Chondrocyte (in vitro differentiated cells): ENCODE measurements around the gene RNF149. TPM values are rescaled to one million over a fixed set of nuclear protein-coding genes. Genes with fewer than 3 reads are reported as not detected.

Experiments used
- DNase-seq: peaks from one replicate; pipeline ENCODE4 v3.0.0; 2021; ENCODE audit warnings: mixed read lengths, low spot score
- H3K27ac Mint-ChIP-seq: one replicate; pipeline ENCODE4 v1.8.0; 2021; ENCODE audit warnings: mild to moderate bottlenecking, moderate library complexity, mixed read lengths; ENCODE audit not compliant: unreplicated experiment
- H3K27me3 Mint-ChIP-seq: 2 replicates; pipeline ENCODE4 v1.8.0; 2021; ENCODE audit warnings: low read depth, mixed read lengths
- H3K36me3 Mint-ChIP-seq: 2 replicates; pipeline ENCODE4 v1.8.0; 2021; ENCODE audit warnings: low read depth, mixed read lengths
- H3K4me1 Mint-ChIP-seq: 2 replicates; pipeline ENCODE4 v1.8.0; 2021; ENCODE audit warnings: low read depth, mild to moderate bottlenecking, mixed read lengths
- H3K4me3 Mint-ChIP-seq: one replicate; pipeline ENCODE4 v1.8.0; 2021; ENCODE audit warnings: mild to moderate bottlenecking, moderate library complexity, mixed read lengths; ENCODE audit not compliant: unreplicated experiment
- H3K9me3 Mint-ChIP-seq: 2 replicates; pipeline ENCODE4 v1.8.0; 2021; ENCODE audit warnings: low read depth, mixed read lengths
- total RNA-seq: library from RNA; stranded (reverse); gene quantifications from 3 replicates; pipeline ENCODE4 v1.2.1, GENCODE V29; 2021
- TF ChIP-seq, protein P1 (sequence below): fragments of 200-600 bp; sonication (generic); IDR thresholded peaks from 2 replicates; pipeline ENCODE4 v1.5.0; 2021; ENCODE audit warnings: antibody characterized with exemption, mild to moderate bottlenecking, moderate library complexity

Gene RNF149
- total RNA-seq, 1 donor from 2014 or later, result 26.2 TPM

DNA sequence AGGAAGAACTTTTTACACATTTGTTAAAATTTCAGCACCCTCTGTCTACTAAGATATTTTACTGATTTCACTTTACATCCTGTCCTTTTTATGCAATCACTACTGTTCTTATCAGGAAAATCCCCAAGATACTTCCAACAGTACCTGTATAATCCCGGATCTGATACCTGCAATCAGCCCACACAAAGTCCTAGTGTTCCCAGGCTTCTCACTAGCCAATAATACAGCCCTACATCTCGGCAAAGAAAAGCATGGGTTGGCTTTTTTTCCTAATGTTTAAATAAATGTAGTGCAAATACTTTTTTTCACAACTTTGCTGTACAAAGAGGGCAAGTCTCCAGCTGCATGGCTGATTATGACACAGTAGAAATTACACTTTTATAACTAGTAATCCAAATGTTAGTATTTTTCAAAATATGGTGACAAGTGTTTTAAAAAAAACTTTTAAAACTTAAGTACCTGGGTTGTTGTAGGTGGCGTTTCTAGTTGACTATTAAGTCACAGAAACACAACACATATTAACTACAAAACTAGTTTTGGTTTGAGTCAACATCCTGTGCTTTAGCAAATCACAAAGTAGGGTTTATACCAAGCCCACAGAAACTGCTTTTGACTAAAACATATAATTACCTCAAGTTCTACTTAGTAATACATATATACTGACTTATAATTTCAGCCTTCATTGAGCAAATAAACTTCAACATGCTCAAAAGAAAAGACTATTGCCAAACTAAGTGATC, 36.3 kb downstream of the RNF149 start:
- no peak overlapping the region for H3K4me3 Mint-ChIP-seq
- TF ChIP-seq, protein P1, sequence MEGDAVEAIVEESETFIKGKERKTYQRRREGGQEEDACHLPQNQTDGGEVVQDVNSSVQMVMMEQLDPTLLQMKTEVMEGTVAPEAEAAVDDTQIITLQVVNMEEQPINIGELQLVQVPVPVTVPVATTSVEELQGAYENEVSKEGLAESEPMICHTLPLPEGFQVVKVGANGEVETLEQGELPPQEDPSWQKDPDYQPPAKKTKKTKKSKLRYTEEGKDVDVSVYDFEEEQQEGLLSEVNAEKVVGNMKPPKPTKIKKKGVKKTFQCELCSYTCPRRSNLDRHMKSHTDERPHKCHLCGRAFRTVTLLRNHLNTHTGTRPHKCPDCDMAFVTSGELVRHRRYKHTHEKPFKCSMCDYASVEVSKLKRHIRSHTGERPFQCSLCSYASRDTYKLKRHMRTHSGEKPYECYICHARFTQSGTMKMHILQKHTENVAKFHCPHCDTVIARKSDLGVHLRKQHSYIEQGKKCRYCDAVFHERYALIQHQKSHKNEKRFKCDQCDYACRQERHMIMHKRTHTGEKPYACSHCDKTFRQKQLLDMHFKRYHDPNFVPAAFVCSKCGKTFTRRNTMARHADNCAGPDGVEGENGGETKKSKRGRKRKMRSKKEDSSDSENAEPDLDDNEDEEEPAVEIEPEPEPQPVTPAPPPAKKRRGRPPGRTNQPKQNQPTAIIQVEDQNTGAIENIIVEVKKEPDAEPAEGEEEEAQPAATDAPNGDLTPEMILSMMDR, result no peak
- H3K9me3 Mint-ChIP-seq, result no peaks in the 10 kb centered on the region
- no peak for DNase-seq
- H3K36me3 Mint-ChIP-seq, result peaks cover 21% of the 10 kb centered on the region
- H3K27ac Mint-ChIP-seq, result no peak overlapping the region
- H3K4me1 Mint-ChIP-seq, result peaks cover 14% of the 10 kb centered on the region
- H3K27me3 Mint-ChIP-seq, result no peaks in the 10 kb centered on the region

DNA sequence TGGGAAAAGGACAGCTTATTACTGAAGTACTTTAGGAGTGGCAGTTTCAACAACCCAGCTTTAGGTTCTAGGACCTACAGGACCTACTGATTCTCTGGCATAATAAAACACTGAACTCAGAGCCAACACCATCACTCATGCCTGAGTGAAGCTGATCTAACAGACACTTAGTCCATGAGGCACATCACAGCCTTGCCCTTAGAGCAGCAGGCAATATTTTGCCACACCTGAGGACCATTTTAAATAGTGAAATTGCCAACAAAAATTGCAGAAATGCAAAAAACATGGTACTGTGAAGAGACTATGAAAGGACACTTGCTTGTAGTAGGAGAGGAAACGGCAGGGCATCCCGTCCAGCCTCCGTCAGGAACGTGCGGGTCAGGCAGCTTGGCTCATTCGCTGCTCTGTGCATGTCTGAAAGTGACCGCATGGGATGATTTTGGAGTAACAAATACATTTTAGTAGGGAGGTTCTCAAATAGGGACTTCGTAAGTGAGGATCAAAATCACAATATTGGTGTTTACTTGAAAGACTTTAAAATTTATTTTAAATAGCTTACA, 37.7 kb downstream of the RNF149 start:
- TF ChIP-seq, protein P1, result no peak
- Mint-ChIP-seq H3K4me1 (peaks cover 24% of the 10 kb centered on the region), H3K27me3 (no peaks in the 10 kb centered on the region), H3K4me3 (no peak overlapping the region), H3K9me3 (no peaks in the 10 kb centered on the region), H3K36me3 (peaks cover 23% of the 10 kb centered on the region), H3K27ac (no peak overlapping the region)
- DNase-seq, result no peak

DNA sequence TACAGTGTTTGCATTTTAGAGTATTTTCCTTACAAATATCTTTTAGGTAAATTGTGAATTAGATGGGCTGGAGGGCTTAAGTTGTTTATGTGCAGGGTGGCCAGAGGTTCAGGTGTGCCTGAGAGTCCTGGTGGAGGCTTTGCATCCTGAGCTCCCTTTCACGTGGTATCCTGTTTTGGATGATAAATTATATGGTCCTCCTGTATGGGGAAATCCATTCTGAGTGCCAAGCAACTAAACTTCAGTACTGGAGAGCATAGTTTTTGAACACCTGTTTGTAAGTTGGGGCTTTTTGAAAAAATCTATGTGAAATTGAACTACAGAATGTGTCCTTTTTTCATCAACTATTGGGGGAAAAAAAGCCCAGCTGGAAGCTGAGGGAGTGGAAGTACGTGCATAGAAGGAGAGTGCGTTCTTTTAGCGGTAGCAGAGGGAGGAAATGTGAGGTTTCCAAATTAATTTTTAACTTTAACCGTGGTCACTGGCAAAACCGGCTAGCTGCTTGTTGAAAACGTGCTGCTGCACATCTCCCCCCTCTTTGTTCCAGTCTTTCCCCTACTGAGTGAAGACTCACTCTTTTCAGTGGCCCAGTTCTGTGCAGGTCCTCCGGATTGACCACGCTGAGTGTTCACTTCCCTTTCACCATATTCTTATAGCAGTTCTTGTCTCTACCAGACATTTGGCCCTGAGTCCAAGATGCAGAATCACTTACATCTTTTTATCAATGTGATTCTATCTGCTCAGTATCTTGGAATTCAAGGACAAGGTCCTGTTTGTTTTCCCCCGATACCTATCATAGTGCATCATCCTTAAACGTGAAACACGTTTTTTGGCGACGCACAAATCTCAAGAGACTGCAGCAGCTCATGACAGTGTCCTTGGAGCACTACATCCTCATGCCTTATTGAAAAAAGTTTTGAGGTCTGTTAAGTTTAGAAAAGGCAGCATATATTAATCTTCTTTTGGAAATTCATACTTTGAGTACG, 40.5 kb downstream of the RNF149 start:
- peak overlapping the region; percentile 60 for H3K27ac Mint-ChIP-seq
- peaks cover 25% of the 10 kb centered on the region for H3K36me3 Mint-ChIP-seq
- H3K4me3 Mint-ChIP-seq, result no peak overlapping the region
- H3K9me3 Mint-ChIP-seq, result no peaks in the 10 kb centered on the region
- DNase-seq, result no peak
- TF ChIP-seq, protein P1, result no peak
- no peaks in the 10 kb centered on the region for H3K27me3 Mint-ChIP-seq
- peaks cover 26% of the 10 kb centered on the region for H3K4me1 Mint-ChIP-seq

DNA sequence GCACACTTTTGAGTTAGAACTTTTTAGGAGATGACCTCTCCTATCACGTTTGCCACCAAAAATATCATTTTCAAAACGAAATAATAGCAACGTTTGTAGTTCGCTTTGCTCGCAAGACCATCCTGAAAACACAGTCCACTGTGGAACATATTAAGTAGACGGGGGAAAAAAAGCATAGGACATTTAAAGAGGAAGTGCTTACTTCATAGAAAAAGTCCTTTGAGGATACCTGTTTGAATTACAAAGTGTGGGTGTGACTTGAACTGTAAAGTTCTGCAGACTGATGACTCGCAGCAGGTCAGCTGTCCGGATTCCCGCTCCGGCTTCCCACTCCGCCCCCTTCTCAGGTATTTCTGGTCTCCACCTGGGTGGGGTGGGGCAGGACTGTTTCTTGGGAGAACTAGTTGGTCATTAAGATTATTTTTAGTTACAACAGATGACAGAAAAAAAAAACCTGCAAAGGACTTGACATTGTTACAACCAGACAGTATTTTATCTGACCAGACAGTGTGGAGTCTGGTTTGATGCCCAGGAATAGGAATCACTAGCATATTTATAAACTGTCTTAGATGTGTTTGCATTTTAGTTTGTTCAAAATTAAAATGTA, 42.5 kb downstream of the RNF149 start:
- Mint-ChIP-seq H3K4me3 (no peak overlapping the region), H3K27ac (no peak overlapping the region), H3K4me1 (peaks cover 26% of the 10 kb centered on the region), H3K27me3 (no peaks in the 10 kb centered on the region), H3K36me3 (peaks cover 24% of the 10 kb centered on the region), H3K9me3 (no peaks in the 10 kb centered on the region)
- no peak for DNase-seq
- TF ChIP-seq, protein P1, result no peak
